GM19468 (cell line): Measurements from ENCODE around the gene CDIP1.

Source experiments
- ATAC-seq: cut with Tn5 transposase; IDR thresholded peaks from one replicate; pipeline ENCODE4 v1.9.1; 2021; ENCODE audit warnings: mild to moderate bottlenecking, moderate library complexity, moderate number of reproducible peaks; ENCODE audit not compliant: unreplicated experiment; ENCODE audit errors: extremely low read depth

The CDIP1 gene

GRCh38 chr16:4463522-4464163 is 74.9 kb downstream of the CDIP1 start:
- no peak for ATAC-seq

- ATAC-seq = no peak
These were observed 77.1 kb downstream of the CDIP1 start for GRCh38 chr16:4461250-4462085.

- ATAC-seq = no peak
These were observed 77.7 kb downstream of the CDIP1 start for GRCh38 chr16:4460936-4461249.
